Mesendoderm (in vitro differentiated cells): Measurements from ENCODE around the gene OPCML.

ENCODE experiments used
- DNase-seq: peaks from one replicate; pipeline ENCODE4 v3.0.0; 2013
- H2AK5ac ChIP-seq: 2 replicates; pipeline ENCODE4 v1.6.1; 2013; ENCODE audit warnings: low read length, inconsistent platforms
- H2BK120ac ChIP-seq: 2 replicates; pipeline ENCODE4 v1.6.1; 2013; ENCODE audit warnings: low read depth, mild to moderate bottlenecking, low read length, moderate library complexity, mixed read lengths
- H2BK15ac ChIP-seq: replicated peaks from 2 replicates; pipeline ENCODE4 v1.6.1; 2013; ENCODE audit warnings: low read depth, mild to moderate bottlenecking, moderate library complexity
- H2BK5ac ChIP-seq: 2 replicates; pipeline ENCODE4 v1.6.1; 2013; ENCODE audit warnings: low read length, inconsistent platforms
- H3K18ac ChIP-seq: 2 replicates; pipeline ENCODE4 v1.6.1; 2013; ENCODE audit warnings: mild to moderate bottlenecking, low read length, mixed read lengths
- H3K23ac ChIP-seq: one replicate; pipeline ENCODE4 v1.6.1; 2013; ENCODE audit warnings: low read length
- H3K27ac ChIP-seq: 2 replicates; pipeline ENCODE4 v1.5.1; 2013; ENCODE audit warnings: low read depth, mild to moderate bottlenecking, inconsistent platforms, low read length, moderate library complexity
- H3K27me3 ChIP-seq: 2 replicates; pipeline ENCODE4 v1.6.1; 2013; ENCODE audit warnings: low read length, control low read depth, mild to moderate bottlenecking, inconsistent platforms; ENCODE audit not compliant: insufficient read depth, poor library complexity
- H3K36me3 ChIP-seq: 2 replicates; pipeline ENCODE4 v1.6.1; 2013; ENCODE audit warnings: low read length, inconsistent platforms; ENCODE audit not compliant: control insufficient read depth, insufficient read depth
- H3K4ac ChIP-seq: one replicate; pipeline ENCODE4 v1.6.1; 2013; ENCODE audit warnings: low read depth, mild to moderate bottlenecking, low read length, moderate library complexity
- H3K4me1 ChIP-seq: 2 replicates; pipeline ENCODE4 v1.6.1; 2013; ENCODE audit warnings: low read depth, low read length, inconsistent platforms; ENCODE audit not compliant: control insufficient read depth
- H3K4me2 ChIP-seq: 2 replicates; pipeline ENCODE4 v1.6.1; 2013; ENCODE audit warnings: low read length
- H3K4me3 ChIP-seq: 2 replicates; pipeline ENCODE4 v1.5.1; 2013; ENCODE audit warnings: mild to moderate bottlenecking, low read length
- H3K56ac ChIP-seq: one replicate; pipeline ENCODE4 v1.6.1; 2013; ENCODE audit warnings: low read length
- H3K79me1 ChIP-seq: 2 replicates; pipeline ENCODE4 v1.6.1; 2013; ENCODE audit warnings: low read length, inconsistent platforms
- H3K79me2 ChIP-seq: 2 replicates; pipeline ENCODE4 v1.6.1; 2013; ENCODE audit warnings: mild to moderate bottlenecking, low read length; ENCODE audit not compliant: control insufficient read depth, insufficient read depth
- H3K9ac ChIP-seq: 2 replicates; pipeline ENCODE4 v1.6.1; 2013; ENCODE audit warnings: low read length, inconsistent platforms
- H4K5ac ChIP-seq: one replicate; pipeline ENCODE4 v1.6.1; 2013; ENCODE audit warnings: low read length
- H4K8ac ChIP-seq: one replicate; pipeline ENCODE4 v1.6.1; 2013; ENCODE audit warnings: low read depth, mild to moderate bottlenecking, control low read depth, low read length, moderate library complexity
- whole genome bisulfite sequencing: extraction: QIAGEN DNeasy Blood & Tissue Kit; methylation state at CpG from one replicate; pipeline ENCODE4 v1.1.7; 2013; ENCODE audit warnings: low lambda C conversion rate, missing lambda C conversion rate; ENCODE audit not compliant: insufficient coverage; ENCODE audit errors: extremely low coverage; 5-methylcytosine and 5-hydroxymethylcytosine counted together

Gene OPCML

DNA sequence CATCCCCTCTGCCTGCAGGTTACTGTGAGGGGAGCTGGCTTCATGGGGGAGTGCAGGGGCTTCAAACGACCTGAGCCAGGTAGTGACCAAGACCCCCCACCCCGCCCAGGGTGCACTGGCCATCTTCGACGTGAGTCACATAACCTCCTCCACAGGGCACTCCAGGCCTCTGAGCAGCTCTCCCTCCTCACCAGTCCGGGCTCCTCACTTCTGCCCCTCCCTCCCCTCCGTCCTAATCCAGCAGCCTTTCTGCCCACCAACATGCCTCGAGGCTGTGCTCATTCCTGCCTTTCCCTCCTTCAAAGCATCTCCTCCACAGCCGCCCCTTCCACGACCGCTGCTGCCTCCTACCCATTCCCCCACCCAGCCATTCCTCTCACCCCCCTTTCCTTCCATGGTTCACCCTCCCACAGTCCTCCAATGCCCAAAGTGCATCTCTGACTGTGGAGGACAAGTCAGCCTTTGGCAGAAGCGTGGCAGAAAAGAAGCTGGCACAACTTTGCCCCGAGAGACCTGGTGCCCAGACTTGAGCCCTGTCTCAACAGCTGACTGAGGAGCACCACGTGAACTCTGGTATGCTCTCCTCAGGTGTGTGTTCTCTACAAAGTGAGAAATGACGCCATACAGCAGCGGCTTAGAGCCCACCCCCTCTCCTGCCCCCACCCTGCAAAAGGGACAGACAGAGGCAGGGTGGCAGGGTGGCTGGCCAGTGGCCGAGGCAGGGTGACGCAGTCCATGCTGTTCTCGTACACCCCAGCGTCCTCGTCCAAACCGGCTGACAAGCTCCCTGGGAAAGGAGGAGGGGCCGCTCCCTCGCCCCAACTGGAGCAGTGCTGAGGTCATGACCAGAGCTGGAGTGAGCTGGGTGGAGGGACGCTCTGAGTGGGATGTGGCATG is 30.4 kb downstream of the OPCML start:
- H2BK5ac ChIP-seq, result no peak overlapping the region
- H3K18ac ChIP-seq, result no peak overlapping the region
- H3K27me3 ChIP-seq, result no peaks in the 10 kb centered on the region
- H3K79me2 ChIP-seq, result no peaks in the 10 kb centered on the region
- H2BK15ac ChIP-seq, result no peak overlapping the region
- no peak overlapping the region for H2AK5ac ChIP-seq
- no peak overlapping the region for H3K27ac ChIP-seq
- no peak overlapping the region for H3K9ac ChIP-seq
- no peak overlapping the region for H3K4me2 ChIP-seq
- H3K23ac ChIP-seq, result no peak overlapping the region
- no peak overlapping the region for H4K5ac ChIP-seq
- H2BK120ac ChIP-seq, result no peak overlapping the region
- H3K79me1 ChIP-seq, result no peaks in the 10 kb centered on the region
- no peak overlapping the region for H4K8ac ChIP-seq
- no peak overlapping the region for H3K4me3 ChIP-seq
- no CpG with 5 or more reads among the region's 24 CpGs for WGBS
- H3K56ac ChIP-seq, result no peak overlapping the region
- H3K36me3 ChIP-seq, result no peaks in the 10 kb centered on the region
- H3K4ac ChIP-seq, result no peak overlapping the region
- H3K4me1 ChIP-seq, result peaks cover 2% of the 10 kb centered on the region
- DNase-seq, result peak; percentile 30

DNA sequence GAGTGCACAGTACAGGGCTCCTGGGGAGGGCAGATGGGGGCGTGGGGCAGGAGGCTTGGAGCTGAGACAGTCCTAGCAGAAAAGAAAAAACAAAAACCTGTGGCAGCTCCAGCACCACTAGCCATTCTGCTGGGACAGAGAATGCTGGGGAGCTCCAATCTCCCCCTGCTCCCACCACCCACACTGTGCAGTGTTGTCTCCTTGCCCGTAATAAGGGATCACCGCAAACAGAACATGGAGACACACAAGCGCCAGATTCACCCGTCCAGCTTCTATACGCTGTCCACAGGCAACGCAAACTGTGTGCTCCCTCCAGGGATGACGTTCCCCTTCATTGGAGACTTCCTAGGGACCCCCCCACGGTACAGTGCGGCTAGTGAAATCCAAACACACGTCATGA is 31.4 kb downstream of the OPCML start:
- peaks cover 2% of the 10 kb centered on the region for H3K4me1 ChIP-seq
- WGBS, result no CpG with 5 or more reads among the region's 11 CpGs

GRCh38 chr11:133500435-133500834 is 31.9 kb downstream of the OPCML start:
- no peak overlapping the region for H3K23ac ChIP-seq
- H3K4me2 ChIP-seq, result no peak overlapping the region
- H4K8ac ChIP-seq, result no peak overlapping the region
- no peak overlapping the region for H3K27ac ChIP-seq
- peak; percentile 29 for DNase-seq
- no peak overlapping the region for H4K5ac ChIP-seq
- H3K4me3 ChIP-seq, result no peak overlapping the region
- H2BK120ac ChIP-seq, result no peak overlapping the region
- no peak overlapping the region for H2BK5ac ChIP-seq
- no peak overlapping the region for H3K18ac ChIP-seq
- H3K4me1 ChIP-seq, result peaks cover 2% of the 10 kb centered on the region
- H2AK5ac ChIP-seq, result no peak overlapping the region
- H3K9ac ChIP-seq, result no peak overlapping the region
- H2BK15ac ChIP-seq, result no peak overlapping the region
- no peak overlapping the region for H3K4ac ChIP-seq
- no peaks in the 10 kb centered on the region for H3K27me3 ChIP-seq
- H3K56ac ChIP-seq, result no peak overlapping the region
- no peaks in the 10 kb centered on the region for H3K79me2 ChIP-seq
- WGBS, result no CpG with 5 or more reads among the region's 9 CpGs
- no peaks in the 10 kb centered on the region for H3K36me3 ChIP-seq
- H3K79me1 ChIP-seq, result no peaks in the 10 kb centered on the region

More for the DNA sequence above, 31.4 kb downstream of the OPCML start:
- no peak overlapping the region for H2AK5ac ChIP-seq
- H3K56ac ChIP-seq, result no peak overlapping the region
- no peak overlapping the region for H3K9ac ChIP-seq
- H3K4ac ChIP-seq, result no peak overlapping the region
- H3K27ac ChIP-seq, result no peak overlapping the region
- H3K79me1 ChIP-seq, result no peaks in the 10 kb centered on the region
- no peak overlapping the region for H3K23ac ChIP-seq
- no peaks in the 10 kb centered on the region for H3K79me2 ChIP-seq
- no peak for DNase-seq
- H2BK15ac ChIP-seq, result no peak overlapping the region
- H4K5ac ChIP-seq, result no peak overlapping the region
- H3K4me2 ChIP-seq, result no peak overlapping the region
- H3K4me3 ChIP-seq, result no peak overlapping the region
- H3K27me3 ChIP-seq, result no peaks in the 10 kb centered on the region
- H3K18ac ChIP-seq, result no peak overlapping the region
- H2BK120ac ChIP-seq, result no peak overlapping the region
- no peaks in the 10 kb centered on the region for H3K36me3 ChIP-seq
- H4K8ac ChIP-seq, result no peak overlapping the region
- no peak overlapping the region for H2BK5ac ChIP-seq

DNA sequence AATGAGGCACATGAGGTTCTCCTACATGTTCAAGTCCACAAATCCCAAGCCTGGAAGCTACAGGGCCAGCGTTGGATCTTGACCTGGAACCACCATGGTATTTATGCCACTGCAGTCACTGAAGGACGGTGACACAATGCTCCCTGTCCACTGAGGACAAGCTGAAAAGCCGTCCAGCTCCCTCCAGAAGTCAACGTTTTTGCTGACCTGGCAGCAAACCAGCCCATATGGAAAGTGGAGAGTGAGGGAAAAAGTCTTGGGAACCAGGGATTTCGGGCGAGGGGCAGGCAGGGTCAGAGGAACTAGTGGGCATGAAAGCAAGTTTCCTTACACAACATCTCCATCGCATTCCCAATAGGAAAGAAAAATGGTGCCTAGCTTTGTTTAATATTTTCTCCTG is 33.3 kb downstream of the OPCML start:
- WGBS, result no CpG with 5 or more reads among the region's 7 CpGs
- Histone ChIP-seq H3K4ac (no peak overlapping the region), H3K27ac (no peak overlapping the region), H3K18ac (no peak overlapping the region), H3K36me3 (no peaks in the 10 kb centered on the region), H3K9ac (no peak overlapping the region), H2BK15ac (no peak overlapping the region), H2AK5ac (no peak overlapping the region), H2BK120ac (no peak overlapping the region), H3K56ac (no peak overlapping the region), H4K8ac (no peak overlapping the region), H3K4me3 (no peak overlapping the region), H3K4me2 (no peak overlapping the region), H3K79me2 (no peaks in the 10 kb centered on the region), H2BK5ac (no peak overlapping the region), H4K5ac (no peak overlapping the region), H3K23ac (no peak overlapping the region), H3K27me3 (no peaks in the 10 kb centered on the region), H3K4me1 (peaks cover 2% of the 10 kb centered on the region), H3K79me1 (no peaks in the 10 kb centered on the region)
- no peak for DNase-seq

DNA sequence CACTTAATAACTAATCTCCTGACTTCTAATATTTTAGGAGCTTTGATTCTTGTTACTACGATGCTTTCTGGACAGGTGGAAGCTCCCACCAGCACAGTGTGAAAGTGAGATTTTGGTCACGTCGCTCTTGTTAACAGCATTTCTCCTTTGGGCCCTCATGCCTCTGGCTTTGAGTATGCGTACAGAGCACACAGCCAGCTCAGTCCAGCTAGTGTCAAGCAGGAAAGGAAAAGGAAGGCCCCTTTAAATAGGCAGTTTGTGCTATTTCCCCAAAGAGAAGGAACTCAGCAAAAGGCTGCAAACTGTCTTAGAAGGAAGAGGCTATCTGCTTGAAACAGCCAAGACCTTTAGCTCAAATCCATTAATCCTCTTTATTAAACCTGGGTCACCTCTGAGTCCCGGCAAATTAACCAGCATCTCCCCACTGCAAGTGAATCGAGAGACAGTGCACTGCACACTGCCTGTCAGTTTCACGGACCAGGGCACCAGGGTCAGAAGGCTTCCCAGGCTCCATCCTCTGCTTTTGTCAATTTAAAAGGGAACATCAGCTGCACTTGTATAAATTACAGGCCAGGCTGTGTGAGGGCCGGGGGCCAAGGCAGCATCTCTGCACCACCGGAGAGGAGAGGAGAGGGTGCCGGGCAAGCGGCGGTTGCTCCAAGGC is 34.7 kb downstream of the OPCML start:
- H3K27me3 ChIP-seq, result no peaks in the 10 kb centered on the region
- H3K79me1 ChIP-seq, result no peaks in the 10 kb centered on the region
- no peak overlapping the region for H2BK15ac ChIP-seq
- H2BK5ac ChIP-seq, result no peak overlapping the region
- no peak overlapping the region for H3K9ac ChIP-seq
- no peak overlapping the region for H3K4ac ChIP-seq
- H3K4me2 ChIP-seq, result no peak overlapping the region
- no peak overlapping the region for H3K23ac ChIP-seq
- DNase-seq, result no peak
- no CpG with 5 or more reads among the region's 12 CpGs for WGBS
- H3K56ac ChIP-seq, result no peak overlapping the region
- H2BK120ac ChIP-seq, result no peak overlapping the region
- H3K4me3 ChIP-seq, result no peak overlapping the region
- no peaks in the 10 kb centered on the region for H3K79me2 ChIP-seq
- no peaks in the 10 kb centered on the region for H3K36me3 ChIP-seq
- no peak overlapping the region for H4K5ac ChIP-seq
- no peak overlapping the region for H4K8ac ChIP-seq
- peaks cover 2% of the 10 kb centered on the region for H3K4me1 ChIP-seq
- H3K27ac ChIP-seq, result no peak overlapping the region
- H3K18ac ChIP-seq, result no peak overlapping the region
- no peak overlapping the region for H2AK5ac ChIP-seq
